Stimulated activated CD8-positive, alpha-beta memory T cell treated with anti-CD3 and anti-CD28 coated beads, Interleukin-7, amount 100 ng/mL, for 1 hour (primary cell): Measurements from ENCODE around the gene FXYD1.
"Not testable (repeated sequence)": the region's sequence is repeated elsewhere in the genome, so short reads cannot be mapped to it uniquely, and the experiment has no call there.

Experiments
- DNase-seq, 2 donors: peaks; one replicate each; pipeline ENCODE4 v3.0.0-alpha.2; 2020; ENCODE audit warnings: low read depth in 2 of 2

The FXYD1 gene

DNA sequence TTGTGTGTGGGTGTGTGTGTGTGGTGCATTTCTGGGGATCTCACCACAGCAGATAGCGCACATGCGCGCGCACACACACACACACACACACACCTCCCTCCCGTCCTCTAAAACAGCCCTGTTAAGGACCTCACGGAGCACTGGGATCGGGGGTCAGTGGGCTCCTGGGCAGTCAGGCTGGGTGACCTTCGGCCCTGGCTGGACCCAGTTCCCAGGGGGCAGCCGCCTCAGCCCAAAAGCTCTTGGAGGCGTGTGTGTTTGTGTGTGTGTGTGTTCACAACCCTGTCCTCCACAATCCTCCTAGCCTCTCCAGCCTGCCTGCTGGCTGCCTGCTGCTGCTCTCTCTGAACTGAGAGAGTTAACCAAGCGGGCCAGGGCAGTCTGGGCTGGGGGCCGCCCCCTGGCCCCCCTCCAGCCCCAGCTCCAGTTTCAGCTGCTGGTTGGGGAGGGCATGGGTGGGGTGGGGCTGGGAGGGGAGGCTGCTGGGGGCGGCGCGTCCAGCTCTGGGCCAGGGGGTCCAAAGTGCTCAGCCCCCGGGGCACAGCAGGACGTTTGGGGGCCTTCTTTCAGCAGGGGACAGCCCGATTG is at the start of gene FXYD1:
TSS of gene FXYD1 (plus strand) at position 520 of the 588 bp plus-strand sequence. CDS start 1,256 bp downstream, outside the sequence.
- DNase-seq: no peak

DNA sequence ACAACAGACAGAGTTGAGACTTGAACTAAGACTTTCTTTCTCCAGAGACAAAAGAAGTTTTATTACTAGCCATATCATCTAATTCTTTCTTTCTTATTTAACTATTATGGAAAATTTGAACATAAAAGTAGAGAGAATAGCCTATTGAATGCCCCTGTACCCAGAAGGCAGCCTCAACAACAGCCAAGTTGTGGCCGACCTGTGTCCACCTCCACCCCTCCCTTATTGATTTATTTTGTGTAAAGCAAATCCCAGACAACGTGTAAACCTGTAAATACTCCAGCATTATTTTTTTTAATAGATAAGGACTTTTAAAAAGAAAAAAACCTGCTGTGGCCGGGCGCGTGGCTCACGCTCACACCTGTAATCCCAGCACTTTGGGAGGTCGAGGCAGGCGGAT is 49.1 kb upstream of the FXYD1 start:
- no peak for DNase-seq

DNA sequence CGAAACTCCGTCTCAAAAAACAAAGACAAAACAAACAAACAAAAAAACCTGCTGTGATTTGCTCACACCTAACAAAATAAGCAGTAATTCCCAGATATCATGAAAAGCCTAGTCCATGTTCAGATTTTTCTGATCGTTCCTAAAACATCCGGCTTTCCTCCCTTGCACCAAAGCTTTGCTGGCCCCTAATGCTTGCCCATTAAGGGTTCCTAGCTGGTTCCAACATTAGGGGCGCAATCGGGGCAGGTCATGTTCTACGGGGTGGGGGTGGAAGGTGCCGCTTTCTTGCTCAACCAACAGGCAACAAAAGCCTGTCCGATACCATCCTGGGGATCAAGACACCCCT is 48.5 kb upstream of the FXYD1 start:
- DNase-seq: no peak

DNA sequence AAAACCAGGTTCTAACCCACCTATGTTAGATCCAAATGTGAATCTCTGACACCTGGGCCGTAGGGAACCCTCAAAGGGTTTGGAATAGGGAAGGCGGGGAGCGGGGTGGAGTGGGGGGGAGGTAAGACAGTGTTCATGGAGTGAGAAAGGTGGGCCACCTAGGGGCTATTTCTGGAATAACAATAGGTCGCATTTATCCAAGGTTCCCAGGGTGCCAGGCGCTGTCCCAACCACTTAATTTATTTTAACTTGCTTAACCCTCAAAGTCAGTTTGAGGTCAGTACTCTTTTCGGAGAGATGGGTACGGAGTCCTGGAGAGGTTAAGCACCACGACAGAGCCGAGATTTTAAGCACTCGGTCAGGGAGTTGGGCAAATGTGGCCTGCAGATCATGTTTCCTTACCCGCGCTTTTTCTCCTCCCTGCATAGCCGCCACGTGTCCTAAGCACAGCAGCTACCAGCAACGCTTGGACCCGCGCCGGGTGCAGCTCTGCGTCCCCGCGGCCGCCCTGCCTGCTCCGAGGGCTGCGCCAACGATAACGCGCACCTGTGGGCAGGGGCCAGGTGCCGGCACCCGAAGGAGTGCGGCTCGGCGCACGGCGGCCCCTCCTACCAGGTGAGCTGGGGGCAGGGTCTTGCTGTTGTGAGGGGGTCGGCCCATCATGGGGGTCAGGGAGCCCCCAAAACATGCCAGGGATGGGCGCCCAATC is 48.0 kb upstream of the FXYD1 start:
- DNase-seq: no peak

DNA sequence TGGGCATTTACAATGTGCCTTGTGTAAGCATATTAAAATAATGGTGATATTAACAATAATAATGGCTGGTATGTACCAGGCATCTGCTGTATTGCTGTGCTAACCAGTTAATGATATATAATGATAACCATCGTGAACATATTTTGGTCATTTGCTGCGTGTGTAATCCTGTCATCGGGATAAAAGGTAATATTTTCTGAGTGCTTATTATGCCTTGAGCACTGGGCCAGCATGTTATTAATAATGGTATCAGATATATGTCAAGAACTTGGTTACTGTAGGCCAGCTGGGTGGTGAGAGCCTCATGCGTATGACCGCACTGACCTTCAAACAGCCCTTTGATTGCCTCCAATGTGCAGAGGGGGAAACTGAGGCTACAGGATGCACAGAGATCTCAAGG is 45.2 kb upstream of the FXYD1 start:
- no peak for DNase-seq

DNA sequence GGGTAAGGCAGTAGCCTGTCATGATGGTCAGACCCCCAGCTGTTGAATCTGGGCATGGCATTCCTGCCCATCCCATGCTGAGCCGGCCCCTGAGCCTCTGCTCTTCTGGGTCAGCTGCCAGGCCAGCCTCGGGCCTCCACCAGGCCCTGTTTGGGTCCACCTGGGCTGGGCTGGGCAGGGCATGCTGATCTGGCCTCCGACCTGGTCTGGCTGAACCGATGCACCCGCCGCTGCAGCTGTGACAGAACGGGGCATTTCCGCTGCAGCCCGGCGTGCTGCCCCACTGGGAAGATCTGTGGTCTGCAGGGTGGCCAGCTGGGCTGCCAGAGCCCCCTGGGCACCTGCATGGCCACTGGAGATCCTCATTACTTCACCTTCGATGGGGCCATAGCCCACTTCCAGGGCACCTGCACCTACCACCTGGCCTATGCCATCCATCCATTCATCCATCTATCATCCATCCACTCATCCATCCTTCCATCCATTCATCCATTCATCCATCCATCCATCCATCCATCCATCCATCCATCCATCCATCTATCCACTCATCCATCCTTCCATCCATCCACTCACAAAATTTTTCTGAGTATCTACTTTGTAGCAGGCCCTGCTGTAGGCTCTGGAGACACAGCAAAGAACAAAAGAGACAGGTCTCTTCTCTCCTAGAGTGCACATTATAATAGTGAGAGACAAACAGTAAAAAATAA is 44.5 kb upstream of the FXYD1 start:
- no peak for DNase-seq

DNA sequence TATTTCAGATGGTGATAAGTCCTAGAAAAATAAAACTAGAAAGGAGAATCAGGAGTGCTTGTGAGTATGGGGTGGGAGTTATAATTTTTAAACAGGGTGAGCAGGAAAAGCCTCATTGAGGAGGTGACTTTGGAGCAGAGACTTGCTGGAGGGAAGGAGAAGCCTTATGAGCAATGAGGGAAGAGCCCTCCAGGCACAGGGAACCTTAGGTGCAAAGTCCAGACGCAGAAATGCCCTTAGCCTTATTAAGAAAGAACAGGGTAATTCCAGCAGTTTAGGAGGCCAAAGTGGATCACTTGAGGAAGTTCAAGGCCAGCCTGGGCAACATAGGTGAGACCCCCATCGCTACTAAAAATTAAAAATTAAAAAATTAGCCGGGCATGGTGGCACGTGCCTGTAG is 44.0 kb upstream of the FXYD1 start:
- no peak for DNase-seq

DNA sequence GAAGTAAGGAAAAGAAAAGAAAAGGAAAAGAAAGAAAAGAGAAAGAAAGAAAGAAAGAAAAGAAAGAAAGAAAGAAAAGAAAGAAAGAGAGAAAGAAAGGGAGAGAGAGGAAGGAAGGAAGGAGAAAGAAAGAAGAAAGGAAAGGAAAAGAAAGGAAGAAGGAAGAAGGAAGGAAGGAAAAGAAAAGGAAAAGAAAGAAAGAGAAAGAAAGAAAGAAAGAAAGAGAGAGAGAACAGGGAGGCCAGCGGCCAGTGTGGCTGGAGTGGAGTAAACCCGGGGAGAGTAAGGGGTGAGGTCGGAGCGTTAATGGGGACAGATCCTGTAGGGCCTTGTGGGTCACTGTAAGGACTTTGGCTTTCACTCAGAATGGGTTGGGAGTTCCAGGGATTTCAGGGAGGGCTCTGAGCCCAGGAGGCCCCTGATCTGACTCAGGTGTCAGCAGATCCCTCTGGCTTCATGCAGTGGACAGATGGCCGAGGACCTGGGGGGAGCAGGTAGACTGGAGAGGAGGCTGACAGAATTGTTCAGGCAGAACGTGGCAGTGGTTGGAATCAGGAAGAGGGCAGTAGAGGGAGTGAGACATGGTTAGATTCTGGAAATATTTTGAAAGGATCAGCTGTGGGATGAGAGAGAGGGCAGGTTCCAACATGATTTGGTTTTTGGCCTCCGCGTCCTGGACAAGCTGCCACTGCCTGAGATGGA is 42.8 kb upstream of the FXYD1 start:
- DNase-seq: no peak

DNA sequence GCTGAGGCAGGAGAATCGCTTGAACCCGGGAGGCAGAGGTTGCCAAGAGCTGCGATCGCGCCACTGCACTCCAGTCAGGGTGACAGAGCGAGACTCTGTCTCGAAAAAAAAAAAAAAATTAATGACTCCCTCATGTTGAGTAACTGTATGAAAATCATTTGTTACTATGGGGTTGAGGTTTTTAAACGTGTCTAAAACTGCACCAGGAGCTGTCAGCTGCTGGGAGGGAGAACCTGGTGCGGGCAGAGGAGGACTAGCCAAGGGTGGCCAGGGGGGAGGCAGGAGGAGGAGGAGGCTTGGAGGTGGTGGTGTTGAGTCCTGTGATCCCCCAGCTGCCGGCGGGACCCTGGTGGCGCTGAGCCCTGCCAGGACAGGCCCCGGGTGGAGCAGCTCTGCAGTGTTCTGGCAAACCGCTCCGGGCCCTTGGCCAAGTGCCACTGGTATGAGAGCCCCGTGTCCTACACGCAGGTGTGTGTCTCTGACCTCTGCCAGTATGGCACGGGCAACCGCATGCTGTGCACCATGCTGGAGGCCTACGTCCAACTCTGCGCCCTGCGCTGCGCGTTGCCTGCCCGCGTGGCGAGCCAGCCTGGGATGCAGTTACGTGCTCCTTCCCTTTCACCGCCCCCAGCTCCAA is 40.1 kb upstream of the FXYD1 start:
- no peak for DNase-seq

DNA sequence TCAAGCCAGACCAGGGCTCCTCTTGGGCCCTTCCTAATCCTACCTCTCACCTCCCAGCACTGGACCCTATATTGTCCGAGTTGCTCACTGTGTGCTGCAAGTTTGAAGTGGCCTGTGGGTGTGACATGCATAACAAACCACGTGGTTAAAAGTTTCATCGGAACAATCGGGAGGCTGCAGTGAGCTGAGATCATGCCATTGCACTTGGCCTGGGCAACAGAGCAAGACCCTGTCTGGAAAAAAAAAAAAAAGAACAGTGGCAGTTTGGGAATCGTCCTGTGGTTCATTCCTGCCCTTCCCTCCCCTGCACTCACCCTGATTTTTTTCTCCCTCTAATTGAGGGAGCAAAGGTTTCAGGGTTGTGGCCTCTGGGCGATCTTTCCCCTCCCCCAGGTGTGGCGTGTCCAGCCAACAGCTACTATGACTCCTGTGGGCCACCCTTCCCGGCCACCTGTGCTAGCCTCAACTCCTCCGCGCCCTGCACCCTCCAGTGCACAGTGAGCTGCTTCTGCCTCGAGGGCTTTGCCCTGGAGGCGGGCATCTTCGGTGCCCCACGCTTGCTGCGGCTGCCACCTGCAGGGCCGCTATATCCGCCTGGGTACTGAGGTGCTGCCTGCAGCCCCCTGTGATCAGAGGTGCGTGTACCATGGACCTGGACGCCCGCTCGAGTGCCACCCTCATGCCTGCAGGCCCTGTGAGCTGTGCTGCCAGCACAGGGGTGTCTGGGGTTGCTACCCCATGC is 39.3 kb upstream of the FXYD1 start:
- DNase-seq: no peak

DNA sequence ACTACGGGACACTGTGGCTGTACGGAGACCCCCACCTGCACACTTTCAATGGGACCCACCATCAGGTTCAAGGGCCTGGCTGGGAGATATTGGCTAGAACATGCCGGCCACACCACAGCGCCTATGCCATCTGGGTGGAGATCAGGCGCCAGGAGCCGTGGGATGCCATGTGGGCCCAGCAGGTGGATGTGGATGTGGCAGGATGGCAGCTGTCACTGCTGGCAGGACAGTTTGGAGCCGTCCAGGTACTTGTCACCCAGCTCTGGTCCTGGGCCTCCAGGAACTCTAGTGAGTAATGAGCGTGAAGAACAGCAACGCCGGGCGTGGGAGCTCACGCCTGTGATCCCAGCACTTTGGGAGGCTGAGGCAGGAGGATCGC is 38.7 kb upstream of the FXYD1 start:
- no peak for DNase-seq

DNA sequence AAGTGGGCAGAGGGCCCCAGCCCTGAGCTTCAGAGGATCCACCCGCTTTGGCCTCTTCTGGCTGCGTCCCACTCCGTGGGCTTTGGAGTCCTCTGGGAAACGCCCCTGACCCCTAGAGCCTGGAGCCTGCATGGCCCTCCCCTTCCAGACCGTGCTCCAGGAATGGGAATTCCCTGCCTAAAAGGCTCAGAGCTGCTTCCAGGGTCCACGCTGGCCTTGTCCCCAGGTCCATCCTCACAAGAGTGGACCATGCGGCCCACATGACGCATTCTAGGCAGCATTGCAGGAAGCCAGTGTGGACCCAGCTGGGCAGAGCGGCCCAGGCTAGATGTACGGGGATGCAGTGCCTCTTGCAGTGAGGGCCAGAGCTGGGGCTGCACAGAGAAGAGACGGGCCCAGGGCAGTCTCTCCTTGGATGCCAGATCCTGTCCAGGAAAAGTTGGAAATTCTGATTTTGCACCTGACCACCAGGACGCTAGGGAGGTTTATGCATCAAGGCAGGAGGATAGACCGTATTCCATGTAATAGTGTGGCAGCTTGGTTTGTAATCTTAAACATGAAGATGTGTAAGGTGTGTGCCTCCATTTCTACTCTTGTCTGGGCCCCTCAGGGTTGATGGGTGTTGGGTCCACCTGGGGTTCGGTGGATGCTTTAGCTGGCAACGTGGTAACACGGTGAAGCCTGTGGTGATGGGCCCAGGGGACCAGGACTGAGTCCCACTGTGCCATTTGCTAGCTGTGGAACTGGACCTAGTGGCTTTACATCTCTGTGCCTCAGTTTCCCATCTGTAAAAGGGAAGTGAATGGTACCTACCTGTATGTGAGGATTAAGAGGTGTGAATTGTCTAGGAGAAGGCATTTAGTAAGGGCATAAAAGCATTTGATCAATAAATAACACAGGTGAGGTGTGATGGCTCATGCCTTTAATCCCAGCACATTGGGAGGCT is 37.8 kb upstream of the FXYD1 start:
- DNase-seq: no peak

DNA sequence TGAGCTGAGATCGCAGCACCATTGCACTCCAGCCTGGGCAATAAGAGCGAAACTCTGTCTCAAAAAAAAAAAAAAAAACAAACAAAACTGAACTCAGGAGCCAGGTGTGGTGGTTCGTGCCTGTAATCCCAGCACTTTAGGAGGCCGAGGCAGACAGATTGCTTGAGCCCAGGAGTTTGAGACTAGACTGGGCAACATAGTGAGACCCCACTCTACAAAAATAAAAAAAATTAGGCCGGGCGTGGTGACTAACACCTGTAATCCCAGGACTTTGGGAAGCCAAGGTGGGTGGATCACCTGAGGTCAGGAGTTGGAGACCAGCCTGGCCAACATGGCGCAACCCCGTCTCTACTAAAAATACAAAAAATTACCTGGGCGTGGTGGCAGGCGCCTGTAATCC is 36.7 kb upstream of the FXYD1 start:
- not testable (repeated sequence) for DNase-seq

DNA sequence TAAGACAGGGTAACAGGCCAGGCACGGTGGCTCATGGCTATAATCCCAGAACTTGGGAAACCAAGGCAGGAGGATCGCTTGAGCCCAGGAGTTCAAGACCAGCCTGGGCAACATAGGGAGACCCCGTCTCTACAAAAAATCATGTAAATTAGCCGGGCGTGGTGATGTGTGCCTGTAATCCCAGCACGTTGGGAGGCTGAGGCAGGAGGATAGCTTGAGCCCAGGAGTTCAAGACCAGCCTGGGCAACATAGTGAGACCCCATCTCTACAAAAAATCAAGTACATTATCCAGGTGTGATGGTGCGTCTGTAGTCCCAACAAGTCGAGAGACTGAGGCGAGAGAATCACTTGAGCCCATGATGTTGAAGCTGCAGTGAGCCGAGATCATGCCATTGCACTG is 35.0 kb upstream of the FXYD1 start:
- not testable (repeated sequence) for DNase-seq

DNA sequence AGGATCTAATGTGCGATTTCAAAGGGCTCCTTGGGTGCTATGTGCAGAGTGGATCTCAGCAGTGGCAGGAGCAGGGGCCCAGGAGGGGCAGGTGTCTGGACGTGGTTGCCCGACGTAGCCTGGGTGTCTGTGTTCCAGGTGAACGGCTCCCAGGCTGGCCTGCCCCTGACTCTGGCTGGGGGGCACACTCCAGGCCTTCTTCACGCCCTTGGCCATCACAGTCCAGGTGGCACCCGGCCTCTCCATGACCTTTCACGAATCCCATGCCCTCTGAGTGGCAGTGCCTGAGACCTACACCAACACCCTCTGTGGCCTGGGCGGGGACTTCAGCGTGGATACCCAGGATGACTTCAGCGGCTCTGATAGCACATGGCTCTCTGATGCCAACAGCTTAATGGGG is 34.3 kb upstream of the FXYD1 start:
- DNase-seq: no peak

DNA sequence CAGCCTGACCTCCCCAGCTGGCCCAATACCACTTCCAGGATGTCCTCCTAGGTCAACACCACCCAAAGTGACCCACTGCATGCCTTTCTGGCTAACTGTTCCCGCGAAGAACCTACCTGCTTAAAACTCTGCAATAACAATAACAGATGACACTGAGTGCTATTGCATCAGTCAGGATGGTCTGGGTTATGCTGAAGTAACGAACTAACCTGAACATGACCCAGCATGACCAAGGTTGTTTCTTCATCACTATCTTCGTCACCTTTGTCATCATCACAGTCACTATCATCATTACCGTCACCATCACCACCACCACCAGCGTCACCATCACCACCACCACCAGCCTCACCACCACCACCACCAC is 33.6 kb upstream of the FXYD1 start:
- DNase-seq: no peak

DNA sequence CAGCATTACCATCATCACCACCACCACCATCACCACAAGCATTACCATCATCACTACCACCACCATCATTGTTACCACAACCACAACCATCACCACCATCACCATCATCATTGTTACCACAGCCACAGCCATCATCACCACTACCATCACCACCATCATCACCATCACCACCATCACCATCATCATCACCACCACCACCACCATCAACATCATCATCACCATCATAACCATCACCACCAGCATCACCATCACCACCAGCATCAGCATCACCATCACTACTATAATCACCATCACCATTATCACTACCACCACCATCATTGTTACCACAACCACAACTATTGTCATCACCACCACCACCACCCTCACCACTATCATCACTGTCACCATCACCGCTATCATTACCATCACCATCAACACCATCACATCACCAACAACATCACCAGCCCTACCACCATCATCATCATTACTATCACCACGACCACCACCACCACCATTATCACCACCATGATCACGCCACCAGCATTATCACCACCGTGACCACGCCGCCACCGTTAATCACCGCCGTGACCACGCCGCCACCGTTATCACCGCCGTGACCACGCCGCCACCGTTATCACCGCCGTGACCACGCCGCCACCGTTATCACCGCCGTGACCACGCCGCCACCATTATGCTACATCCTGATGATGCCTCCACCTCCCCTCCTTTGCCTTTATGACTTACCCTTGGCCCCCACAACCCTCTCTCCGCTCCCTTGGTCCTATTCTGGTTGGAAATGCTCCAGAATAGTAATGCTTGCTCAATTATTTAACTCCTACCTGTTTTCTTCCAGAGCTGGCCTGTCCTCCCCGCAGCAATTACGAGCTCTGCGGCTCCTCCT is 33.0 kb upstream of the FXYD1 start:
- DNase-seq: no peak

DNA sequence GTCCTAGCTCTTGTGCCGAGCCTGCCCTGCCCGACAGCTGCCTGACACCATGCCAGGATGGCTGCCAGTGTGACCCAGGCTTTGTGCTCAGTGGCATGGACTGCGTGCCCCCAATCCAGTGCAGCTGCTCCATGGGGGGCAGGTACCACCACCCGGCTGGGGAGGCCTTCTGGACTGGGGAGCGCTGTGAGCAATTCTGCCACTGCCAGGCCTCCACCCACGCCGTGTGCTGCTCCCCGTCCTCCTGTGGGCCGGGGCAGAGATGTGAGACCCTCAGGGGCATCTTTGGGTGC is 32.4 kb upstream of the FXYD1 start:
- no peak for DNase-seq

DNA sequence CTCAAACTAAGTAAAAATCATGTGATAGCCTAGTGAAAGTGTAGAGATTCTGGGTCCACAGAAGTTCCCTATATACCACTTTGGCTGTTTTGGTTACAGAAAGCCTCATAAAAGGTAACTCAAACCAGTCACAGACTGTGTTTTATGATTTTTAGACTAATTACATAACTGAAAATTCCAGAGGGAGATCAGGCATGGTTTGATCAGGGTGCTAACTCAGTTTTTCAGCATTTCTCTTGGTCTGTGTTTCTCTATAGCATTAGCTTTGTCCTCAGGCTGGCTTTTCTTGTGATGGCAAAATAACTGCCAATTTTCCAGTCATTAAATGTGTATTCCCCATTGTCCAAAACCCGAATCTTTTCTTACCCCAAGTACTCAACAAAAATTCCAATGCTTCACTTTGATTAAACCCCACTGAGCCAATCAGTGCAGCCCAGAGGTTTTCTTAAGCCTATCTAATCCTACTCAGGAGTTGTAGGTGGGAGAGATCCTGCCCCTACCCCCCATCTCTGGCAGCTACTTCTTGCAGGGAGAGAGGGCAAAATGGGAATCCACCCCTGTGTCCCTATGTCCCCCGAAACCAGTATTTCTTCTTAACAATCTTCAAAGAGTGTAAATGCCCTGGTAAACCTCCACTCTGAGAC is 31.6 kb upstream of the FXYD1 start:
- DNase-seq: no peak
